AG04450 (cell line): ENCODE results near the gene GUCA2B. TPM values are rescaled to one million over a fixed set of nuclear protein-coding genes. Genes with fewer than 3 reads are reported as not detected.

Experiments
- CTCF ChIA-PET: fragments of 300-600, 350-600 bp; formaldehyde crosslinking; extraction: SDS; loops from one replicate; lab custom pipeline; 2022; ENCODE audit warnings: antibody characterized with exemption, inconsistent platforms; lab: Charles Lee
- POLR2A ChIA-PET: fragments of 350-600 bp; formaldehyde crosslinking; extraction: SDS; loops from one replicate; lab custom pipeline; 2021; ENCODE audit warnings: antibody characterized with exemption, inconsistent platforms; lab: Yijun Ruan, JAX
- DNase-seq: peaks from one replicate; pipeline ENCODE4 v3.0.0-alpha.2; 2011; ENCODE audit warnings: low read depth, low spot score
- H3K27ac ChIP-seq: one replicate; pipeline ENCODE4 v1.5.1; 2012; ENCODE audit warnings: low read depth, low read length, control low read depth
- H3K27me3 ChIP-seq: one replicate; pipeline ENCODE4 v1.6.0; 2012; ENCODE audit warnings: low read length; ENCODE audit not compliant: control insufficient read depth, insufficient read depth
- H3K4me3 ChIP-seq: 2 replicates; pipeline ENCODE4 v1.5.1; 2011; ENCODE audit warnings: mild to moderate bottlenecking, low read depth, low read length, control low read depth
- H3K9me3 ChIP-seq: 2 replicates; pipeline ENCODE4 v1.5.1; 2012; ENCODE audit warnings: low read length; ENCODE audit not compliant: control insufficient read depth, insufficient read depth
- polyA plus RNA-seq: library from polyadenylated mRNA; depleted of rRNA; stranded (reverse); fragments of >200 nt; gene quantifications from 2 replicates; pipeline ENCODE4 v1.2.3, GENCODE V29; 2011
- TF ChIP-seq, protein P1 (sequence below): IDR thresholded peaks from 2 replicates; pipeline ENCODE4 v1.5.1; 2011; ENCODE audit warnings: low read depth, low read length, control low read depth, inconsistent platforms

GUCA2B gene
- polyA plus RNA-seq, 1 experiment, result not detected

DNA sequence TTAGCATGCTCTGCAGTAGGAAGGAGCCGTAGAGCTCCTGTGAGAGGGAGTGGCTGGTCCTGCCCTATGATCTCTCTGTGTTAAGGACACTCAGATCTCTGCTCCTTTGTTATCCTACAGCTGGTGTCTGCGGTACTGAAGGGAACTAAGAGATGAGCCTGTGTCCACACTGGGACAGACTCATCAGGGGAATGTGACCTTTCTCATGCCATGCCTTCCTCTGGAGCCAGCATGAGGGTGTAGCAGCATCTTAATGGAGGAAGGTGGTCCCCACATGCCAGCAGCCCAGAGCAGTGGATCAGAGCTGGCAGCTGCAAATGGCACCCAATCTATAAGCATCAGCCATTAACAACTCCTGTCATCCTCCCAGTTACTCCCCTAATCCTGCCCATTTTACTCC lies 24.7 kb upstream of the GUCA2B start:
- no peaks in the 10 kb centered on the region for H3K9me3 ChIP-seq
- ChIA-PET CTCF (no interaction called here), POLR2A (no interaction called here)
- TF ChIP-seq, protein P1, sequence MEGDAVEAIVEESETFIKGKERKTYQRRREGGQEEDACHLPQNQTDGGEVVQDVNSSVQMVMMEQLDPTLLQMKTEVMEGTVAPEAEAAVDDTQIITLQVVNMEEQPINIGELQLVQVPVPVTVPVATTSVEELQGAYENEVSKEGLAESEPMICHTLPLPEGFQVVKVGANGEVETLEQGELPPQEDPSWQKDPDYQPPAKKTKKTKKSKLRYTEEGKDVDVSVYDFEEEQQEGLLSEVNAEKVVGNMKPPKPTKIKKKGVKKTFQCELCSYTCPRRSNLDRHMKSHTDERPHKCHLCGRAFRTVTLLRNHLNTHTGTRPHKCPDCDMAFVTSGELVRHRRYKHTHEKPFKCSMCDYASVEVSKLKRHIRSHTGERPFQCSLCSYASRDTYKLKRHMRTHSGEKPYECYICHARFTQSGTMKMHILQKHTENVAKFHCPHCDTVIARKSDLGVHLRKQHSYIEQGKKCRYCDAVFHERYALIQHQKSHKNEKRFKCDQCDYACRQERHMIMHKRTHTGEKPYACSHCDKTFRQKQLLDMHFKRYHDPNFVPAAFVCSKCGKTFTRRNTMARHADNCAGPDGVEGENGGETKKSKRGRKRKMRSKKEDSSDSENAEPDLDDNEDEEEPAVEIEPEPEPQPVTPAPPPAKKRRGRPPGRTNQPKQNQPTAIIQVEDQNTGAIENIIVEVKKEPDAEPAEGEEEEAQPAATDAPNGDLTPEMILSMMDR, result no peak
- no peak overlapping the region for H3K4me3 ChIP-seq
- H3K27me3 ChIP-seq, result peaks cover 21% of the 10 kb centered on the region
- no peak overlapping the region for H3K27ac ChIP-seq
- no peak for DNase-seq

DNA sequence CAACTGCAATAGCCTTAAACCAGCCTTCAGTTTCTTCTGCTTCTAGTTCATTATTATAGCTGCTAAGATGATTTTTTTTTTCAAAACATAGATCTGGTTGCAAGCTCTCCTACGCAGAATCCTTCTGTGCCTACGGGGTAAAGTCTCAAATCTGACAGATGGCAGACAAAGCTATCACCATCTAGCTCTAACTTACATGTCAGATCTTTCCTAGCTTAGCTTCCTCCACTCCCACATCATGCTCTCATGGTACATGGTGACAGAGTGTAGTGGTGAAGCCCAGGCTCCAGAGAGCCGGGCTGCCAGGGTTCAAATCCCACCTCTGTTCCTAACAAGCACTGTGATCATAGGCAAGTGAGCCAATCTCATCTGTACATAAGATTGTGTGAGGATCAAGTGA lies 24.2 kb upstream of the GUCA2B start:
- no peak overlapping the region for H3K27ac ChIP-seq
- no peak for DNase-seq
- CTCF ChIA-PET, result no interaction called here
- POLR2A ChIA-PET, result no interaction called here
- H3K9me3 ChIP-seq, result no peaks in the 10 kb centered on the region
- H3K4me3 ChIP-seq, result no peak overlapping the region
- TF ChIP-seq, protein P1, result no peak
- peaks cover 21% of the 10 kb centered on the region for H3K27me3 ChIP-seq

DNA sequence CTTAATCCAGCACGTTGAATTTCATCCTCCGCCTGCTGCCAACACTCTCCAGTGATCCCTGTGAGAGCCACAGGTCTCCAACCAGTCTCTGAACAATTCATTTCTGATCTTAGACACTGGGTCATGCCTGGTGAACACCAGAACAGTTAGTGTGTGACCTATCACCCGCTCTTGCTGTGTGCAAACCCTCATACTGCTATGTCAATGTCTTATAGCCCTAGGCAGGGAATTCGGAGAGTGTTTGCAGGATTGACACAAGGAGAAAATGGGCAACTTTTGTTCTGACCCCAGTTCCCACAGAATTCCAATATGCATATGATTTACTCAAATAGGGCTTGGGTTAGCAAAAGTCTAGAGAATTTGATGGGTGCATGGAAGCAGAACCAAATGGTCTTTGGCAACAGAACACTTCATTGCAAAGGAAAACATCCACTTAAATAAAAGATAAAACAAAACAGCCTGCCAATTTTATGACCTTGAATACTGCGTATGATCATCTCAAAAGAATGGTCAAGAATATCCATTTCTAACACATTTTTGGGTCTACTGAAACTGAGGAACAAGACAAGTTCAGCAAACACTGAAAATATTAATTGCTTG lies 23.0 kb upstream of the GUCA2B start:
- peaks cover 28% of the 10 kb centered on the region for H3K27me3 ChIP-seq
- CTCF ChIA-PET, result no interaction called here
- no peak overlapping the region for H3K27ac ChIP-seq
- POLR2A ChIA-PET, result no interaction called here
- DNase-seq, result no peak
- H3K4me3 ChIP-seq, result no peak overlapping the region
- no peaks in the 10 kb centered on the region for H3K9me3 ChIP-seq
- TF ChIP-seq, protein P1, result no peak

DNA sequence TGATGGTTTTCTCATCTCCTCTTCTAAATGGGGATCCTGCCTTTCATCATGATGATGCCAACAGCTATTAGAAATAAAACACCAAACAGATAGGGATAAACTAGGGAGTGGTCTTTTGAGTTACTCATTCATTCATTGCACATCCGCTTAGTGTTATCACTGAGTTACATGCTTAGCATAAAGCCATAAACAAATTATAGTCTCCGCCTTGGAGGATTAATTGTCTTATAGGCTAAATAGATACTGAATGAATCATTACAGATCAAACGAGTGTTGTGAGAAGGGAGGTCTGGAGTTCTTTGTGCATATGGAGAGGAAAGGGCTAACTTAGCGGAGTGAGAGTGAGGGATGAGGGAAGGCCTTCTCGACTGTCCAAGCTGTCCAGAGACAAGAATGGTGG lies 19.8 kb upstream of the GUCA2B start:
- Histone ChIP-seq H3K4me3 (no peak overlapping the region), H3K27ac (no peak overlapping the region), H3K9me3 (no peaks in the 10 kb centered on the region; the same call in 1 of the 2 replicates), H3K27me3 (peaks cover 32% of the 10 kb centered on the region)
- no peak for DNase-seq
- TF ChIP-seq, protein P1, result no peak
- CTCF ChIA-PET, result no interaction called here
- POLR2A ChIA-PET, result no interaction called here

DNA sequence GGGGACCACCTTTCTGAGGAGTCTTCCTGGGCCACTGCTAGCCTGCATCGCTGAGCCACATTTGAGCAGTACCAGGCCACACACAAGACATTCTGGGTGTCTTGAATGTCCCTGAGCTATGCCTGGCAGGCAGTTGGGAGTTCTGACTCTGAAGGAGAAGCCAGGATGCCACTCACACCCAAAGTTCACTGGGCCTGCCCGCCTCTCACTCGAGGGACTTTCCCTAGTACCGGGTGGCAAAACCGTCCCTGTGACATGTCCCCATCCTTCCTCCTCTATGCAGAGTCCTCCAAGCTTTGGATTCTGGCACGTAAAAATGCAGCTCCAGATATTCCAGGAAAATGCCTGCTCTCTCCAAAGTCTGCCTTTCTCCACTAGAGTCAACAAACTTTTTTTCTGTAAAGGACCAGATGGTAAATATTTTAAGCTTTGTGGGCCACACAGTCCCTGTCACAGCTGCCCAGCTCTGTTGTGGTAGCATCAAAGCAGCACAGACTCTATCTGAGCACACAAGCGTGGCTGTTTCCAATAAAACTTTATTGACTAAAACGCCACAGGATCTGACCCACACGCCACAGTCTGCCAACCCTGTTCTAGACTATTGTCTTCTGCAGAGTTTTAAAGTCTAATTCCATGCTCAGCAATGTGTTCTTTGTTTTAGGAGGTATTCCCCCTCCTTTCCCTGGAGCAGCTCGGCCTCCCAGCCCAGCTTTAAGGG lies 19.2 kb upstream of the GUCA2B start:
- H3K27me3 ChIP-seq, result peaks cover 32% of the 10 kb centered on the region
- no peak overlapping the region for H3K27ac ChIP-seq
- DNase-seq, result no peak
- H3K9me3 ChIP-seq, result no peaks in the 10 kb centered on the region; the same call in 1 of the 2 replicates
- H3K4me3 ChIP-seq, result no peak overlapping the region
- TF ChIP-seq, protein P1, result no peak
- POLR2A ChIA-PET, result no interaction called here
- CTCF ChIA-PET, result no interaction called here
